TTC549 (cell line): ENCODE measurements around the gene TNIK.
"Not testable (repeated sequence)": the region's sequence is repeated elsewhere in the genome, so short reads cannot be mapped to it uniquely, and the experiment has no call there.

Source experiments
- FAIRE-seq: peaks from 2 replicates; lab custom pipeline; 2012; peaks lifted over from hg19 to GRCh38; lab: Jason Lieb, UNC

TNIK gene

DNA sequence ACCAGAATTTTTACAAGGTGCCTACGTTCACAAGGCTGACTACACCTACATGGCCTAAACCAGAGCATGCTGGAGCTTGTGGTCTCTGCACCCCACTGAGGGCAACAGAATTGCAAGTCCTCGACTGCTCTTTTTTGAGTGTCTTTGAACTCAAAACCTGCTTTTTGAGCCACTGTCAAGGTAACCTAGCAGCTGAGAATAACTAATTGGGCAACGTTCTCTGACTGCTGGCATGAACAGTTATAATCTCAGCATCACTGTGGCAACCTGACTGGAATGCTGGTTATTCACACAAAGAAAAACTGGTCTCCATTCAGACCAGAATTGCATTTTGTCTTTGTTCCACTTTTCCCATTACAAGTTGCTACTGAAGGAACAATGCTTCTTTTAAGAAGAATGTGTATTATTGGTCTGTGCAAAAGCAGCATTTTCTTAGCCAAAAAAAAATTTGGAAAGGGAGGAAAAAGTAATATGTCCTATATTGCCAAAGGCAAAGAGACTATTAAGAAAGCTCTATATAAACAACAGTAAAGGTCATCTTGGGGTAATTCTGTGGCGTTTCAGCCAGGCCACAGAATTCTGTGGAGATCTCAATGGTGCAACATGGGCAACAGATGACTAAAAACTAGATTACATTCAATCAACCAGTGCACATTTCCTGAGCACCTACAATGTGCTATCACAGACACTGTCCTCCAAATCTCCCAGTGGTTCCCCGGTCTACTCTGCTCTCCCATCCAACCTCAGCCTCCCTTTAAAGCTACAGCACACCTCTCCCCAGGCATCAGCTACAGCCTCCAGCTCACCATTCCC, 76.8 kb downstream of the TNIK start:
- no peak for FAIRE-seq

DNA sequence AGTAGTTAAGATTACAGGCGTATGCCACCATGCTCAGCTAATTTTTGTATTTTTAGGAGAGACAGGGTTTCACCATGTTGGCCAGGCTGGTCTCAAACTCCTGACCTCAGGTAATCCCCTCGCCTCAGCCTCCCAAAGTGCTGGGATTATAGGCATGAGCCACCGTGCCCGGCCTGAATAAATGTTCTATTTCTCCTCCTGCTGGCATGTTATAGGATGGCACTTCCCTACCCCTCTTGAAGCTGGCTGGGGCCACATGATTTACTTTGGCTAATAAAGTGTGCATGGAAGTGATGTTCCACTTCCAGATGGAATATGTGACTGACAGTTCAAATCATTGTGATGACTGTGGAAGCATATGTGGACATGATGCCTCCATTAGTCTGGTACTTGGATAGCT, 77.9 kb downstream of the TNIK start:
- FAIRE-seq = not testable (repeated sequence)

DNA sequence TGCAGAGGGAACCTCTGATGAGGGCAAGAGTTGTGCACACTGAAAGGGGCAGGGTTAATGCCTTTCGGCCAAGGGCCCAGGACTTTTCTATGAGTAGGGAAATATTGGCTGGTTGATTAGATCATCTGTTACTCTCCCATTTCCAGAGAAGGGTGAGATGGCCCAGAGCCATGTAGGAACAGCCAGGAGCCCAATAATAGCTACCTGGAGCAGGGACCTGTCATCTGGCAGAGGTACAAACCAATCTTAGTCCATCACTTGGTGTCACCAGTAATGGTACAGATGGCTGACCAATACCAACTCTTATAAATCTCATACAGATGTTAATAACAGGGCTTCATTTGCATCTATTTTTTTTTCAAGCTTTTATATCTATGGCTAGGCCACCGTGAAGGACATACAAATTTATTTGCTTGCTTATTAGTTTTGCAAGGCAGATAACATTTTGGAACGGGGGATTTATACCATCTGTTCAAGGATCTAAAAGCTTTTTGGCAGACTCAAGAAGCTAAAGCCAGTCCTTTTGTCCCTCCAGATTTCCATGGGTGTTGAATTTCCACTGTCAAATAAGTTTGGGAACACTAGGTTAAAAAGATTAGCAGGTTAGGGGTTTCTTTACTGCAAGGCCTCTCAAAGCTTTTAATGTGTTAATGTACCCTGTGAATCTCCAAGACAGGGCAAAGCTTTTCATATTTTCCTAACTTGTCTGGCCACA, 79.3 kb downstream of the TNIK start:
- no peak for FAIRE-seq

DNA sequence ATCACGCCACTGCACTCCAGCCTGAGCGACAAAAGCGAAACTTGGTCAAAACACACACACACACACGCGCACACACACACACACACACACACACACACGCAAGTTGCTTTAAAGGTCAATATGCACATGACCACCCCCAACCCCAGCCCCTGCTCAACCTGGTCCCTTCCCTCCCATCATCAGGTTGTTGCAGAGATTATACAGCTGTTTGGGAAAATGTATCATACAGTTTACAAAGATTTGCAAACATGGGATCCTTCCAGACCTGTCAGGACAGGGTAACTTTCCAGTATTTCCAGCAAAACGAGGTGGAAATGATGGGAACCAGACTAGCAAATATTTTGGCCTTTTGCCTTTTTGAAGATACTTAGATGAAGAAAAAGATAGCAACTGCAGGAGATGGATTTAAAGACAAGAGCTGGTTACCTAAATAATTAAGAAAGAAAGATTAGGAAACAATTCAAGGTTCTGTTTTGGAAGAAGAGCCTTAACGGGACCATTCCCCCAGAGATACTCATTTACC, 80.2 kb downstream of the TNIK start:
- FAIRE-seq = no peak

DNA sequence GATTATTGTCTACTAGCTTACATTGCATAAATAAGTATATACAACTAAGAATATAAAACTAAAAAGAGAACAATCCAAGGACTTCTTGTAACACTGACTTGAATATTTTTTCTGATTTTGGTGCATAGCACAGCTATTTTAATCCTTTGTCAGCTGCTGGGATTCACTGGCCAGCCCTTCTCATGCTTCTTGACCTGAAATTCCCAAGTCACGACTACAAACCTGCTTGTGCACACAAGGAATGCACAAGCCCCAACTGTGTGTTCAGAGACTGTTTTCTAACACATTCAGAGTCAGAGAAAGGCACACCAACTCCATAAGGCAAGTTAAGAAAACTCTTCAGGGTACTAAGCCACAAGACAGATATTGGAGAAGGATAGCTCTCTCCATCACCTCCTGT, 80.9 kb downstream of the TNIK start:
- FAIRE-seq = no peak

DNA sequence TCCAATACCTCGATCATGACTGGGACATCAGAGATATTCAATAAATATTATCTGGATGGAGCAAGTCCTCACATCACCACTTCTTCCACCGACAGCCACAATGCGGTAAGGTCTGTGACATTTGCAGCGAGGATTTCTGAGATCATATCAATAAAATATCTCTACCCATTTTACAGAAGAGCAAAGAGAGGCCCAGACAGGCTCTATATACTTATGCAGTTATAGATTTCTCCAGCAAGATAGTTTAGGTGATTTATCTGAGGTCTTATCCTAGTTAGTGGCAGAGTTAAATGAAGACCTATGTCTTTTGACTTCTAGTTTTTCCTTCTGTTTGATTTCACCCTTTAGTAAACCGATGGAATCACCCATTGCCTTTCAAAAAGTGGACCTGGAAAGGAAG, 81.6 kb downstream of the TNIK start:
- FAIRE-seq = no peak

DNA sequence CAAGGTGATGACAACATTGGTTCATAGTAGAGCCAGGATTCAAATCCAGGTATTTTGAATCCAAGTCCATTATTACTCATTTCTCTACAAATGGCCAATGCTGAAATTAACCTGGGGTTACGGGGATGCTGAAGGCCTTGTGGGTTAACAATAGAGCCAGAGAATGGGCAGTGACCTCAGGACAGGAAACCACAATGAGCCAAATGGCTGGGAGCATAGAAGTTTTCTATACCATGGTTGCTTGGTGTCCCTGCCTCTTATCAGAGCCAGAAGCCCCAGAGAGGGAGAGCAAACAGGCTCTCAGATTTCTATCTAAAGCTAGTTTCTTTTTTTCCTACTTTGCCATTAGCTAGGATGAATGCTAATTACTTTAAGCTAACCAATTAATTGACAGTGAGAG, 82.3 kb downstream of the TNIK start:
- FAIRE-seq = no peak

DNA sequence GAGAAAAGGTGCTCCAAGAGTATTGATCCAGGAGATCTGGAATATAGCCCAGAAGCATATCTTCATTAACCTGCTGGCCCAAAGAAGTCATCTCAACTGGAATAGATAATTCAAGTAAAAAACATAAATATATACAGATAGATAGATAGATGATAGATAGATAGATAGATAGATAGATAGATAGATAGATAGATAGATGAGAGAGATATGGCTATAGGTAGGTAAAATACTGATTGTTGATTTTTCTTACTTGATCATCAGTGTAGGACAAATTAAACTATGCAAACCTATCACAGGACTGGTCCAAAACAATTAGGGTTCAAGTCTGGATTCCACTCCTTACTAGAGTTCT, 83.6 kb downstream of the TNIK start:
- FAIRE-seq = no peak

DNA sequence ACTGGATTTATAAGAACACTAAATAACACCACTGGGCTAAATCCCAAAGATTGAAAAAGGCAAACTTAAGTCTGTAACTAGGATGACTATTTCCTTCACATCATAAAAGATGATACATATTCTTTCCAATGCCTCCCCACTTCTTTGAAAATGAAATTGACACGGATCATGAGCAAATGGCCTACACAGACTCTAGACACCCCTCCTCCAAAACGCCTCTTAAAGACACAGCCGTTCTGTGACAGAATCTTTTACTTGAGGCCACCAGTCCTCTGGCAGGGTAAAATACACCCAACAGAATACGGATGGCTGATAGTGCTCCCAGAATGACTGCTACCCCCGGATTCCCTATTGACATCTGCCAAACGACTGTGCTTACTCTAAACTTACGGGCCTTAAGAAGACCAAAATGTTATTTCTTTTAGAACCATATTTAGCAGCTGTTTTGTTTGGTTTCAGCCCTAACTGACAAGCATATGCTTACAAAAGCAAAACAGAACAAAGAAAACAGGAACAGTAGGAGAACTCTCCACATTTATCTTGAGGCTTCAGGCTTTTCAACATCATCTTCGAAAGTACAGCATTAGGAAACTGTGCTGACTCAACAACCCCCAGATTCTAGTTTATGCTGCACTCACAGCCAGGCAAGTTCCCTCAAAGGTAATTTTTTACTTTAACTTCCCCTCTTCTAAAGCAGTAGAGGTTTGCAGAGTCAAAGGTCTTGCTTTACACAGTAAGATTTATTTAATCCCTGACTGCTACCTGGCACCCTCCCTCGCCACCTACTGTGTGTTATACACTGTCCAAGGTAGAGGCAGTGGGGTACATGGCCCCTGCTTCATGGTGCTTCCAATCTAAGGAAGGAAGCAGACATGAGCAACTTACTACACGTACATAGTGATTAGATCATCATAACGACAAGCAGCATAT, 84.3 kb downstream of the TNIK start:
- no peak for FAIRE-seq

DNA sequence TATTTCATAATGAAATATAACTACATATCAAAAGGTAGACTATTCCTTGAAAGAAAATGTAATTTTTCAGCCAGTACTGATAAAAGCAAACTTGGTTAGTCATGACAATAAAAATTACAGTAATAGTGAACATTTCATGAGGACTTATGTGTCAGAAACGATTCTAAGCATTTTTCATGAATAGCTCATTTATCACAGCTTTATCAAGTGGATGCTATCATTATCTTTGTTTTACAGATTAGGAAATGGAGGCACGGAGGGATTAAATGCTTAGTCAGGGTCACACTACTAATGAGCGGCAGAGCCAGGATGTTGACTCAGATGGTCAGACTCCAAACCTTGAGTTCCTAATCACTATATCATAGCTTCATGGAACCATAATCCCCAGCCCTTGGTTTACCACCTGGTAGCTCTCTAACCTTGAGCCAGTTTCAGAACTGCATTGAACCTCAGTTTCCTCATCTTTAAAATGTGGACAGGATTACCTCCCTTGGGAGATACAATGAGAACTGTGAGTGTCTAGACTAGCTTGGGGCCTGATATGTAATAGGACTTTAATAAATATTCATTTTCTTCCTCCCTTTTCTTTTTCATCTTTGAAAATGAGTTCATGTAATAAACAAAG, 85.4 kb downstream of the TNIK start:
- FAIRE-seq = no peak

DNA sequence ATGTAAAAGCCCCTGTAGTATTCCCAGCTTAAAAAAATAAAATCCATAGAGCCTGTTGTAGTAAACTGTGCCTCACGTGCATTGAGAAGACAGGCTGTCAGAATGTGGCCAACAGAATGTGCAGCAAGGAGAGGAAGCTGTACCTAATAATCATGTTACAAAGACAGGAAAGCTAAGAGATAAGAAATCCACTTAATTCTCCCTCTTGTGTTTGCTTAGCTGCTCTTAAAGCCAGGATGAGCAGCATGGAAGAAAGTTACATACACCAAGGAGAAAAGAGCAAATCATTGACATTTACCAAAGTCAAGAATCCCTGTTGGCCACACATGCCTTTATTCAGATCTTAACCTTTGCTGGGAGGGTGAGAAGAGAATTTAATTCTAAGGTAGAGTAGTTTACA, 85.9 kb downstream of the TNIK start:
- no peak for FAIRE-seq

DNA sequence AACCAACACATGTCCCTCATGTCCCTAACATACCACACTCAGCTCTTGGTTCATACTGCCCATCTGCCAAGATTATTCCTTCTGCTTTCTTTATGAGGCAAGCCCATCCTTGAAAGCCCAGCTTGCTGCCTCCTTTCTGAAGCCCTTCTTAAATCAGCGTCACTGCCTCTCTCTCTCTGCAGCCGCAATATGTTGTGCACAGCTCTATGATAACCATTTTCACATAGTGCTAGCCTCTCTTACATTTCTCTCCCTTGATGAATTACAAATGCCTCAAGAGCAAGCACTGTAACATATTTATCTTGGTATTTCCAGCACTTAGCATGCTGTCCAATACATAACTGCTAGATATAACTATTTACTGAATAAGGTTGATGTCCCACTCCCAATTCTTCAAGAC, 86.5 kb downstream of the TNIK start:
- FAIRE-seq = no peak

DNA sequence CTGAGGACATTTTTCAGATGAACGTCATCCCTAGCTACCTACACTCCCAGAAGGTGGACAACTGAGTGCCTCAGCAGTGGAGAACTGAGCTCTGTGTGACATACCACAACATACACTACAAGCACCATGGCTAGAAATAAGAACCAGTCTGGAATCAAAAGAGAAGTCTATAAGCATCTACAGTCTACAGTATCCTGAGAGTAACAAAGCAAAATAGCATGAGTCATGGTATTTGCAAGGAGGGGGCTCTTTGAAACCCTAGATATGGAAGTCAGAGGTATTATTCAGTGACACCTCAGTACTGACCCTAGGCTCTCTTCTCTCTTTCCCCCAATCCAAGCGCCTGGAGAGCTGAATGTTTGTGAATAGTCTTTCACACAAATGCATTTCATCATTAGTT, 87.5 kb downstream of the TNIK start:
- no peak for FAIRE-seq

DNA sequence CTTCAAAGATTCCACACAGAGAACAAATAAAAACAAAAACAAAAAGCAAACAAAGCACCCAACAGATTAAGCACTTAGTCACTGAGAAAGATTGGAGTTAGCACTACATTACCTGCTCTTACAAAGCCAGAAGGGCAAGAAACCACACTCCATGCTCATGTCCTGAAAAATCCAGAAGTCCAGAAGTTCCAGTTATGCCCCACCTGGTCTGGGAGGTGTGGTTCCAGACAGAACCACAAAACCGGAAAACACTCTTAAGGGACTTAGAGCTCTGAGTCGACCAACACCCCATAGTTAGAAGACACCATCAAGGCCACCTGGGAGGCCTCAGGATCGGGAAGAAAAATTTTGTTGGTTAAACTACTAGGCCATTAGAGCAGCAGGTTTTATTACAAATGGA, 88.9 kb downstream of the TNIK start:
- FAIRE-seq = no peak

DNA sequence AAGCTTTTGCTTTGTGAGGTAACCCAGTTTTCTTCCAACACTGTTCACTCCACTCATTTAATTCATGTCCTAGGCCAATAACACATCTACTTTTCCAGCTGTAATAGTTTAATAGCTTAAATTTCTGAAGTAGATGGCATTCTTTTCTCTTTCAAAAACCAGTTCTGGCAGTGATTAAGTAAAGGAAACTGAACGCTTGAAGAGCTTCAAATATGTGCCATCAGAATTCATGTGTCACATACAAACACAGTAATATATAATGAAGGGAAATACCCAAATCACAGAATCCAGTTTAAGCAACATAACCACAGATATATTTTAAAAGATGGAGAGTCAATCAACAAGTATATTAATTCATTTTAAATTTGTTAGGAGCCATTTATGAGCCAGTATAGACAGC, 91.0 kb downstream of the TNIK start:
- FAIRE-seq = no peak

DNA sequence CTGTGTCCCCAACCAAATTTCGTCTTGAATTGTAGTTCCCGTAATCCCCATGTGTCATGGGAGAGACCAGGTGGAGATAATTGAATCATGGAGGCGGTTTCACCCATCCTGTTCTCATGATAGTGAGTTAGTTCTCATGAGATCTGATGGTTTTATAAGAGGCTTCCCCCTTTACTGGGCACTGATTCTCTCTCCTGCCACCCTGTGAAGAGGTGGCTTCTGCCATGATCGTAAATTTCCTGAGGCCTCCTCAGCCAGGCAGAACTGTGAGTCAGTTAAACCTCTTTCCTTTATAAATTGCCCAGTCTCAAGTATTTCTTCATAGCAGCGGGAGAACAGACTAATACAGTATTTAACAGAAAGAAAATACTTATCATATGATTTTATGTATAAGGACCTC, 93.5 kb downstream of the TNIK start:
- not testable (repeated sequence) for FAIRE-seq

DNA sequence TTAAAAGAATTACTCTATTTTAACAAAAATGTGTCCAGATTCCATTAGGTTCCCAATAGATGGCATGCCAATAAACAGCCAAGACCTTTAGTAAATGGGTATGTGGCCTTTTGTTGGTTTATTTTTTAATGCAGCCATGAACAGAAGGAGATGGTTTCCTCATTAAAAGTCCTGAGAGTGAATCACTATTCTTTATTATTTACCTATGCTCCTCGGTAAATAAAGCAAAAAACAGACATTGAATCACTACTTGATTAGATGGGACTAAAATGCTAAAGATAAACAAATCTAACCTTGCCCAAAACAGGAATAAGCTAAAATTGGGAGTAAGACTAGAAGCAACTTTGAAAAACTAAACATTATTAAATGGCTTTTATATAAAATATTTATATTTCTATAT, 94.2 kb downstream of the TNIK start:
- no peak for FAIRE-seq

DNA sequence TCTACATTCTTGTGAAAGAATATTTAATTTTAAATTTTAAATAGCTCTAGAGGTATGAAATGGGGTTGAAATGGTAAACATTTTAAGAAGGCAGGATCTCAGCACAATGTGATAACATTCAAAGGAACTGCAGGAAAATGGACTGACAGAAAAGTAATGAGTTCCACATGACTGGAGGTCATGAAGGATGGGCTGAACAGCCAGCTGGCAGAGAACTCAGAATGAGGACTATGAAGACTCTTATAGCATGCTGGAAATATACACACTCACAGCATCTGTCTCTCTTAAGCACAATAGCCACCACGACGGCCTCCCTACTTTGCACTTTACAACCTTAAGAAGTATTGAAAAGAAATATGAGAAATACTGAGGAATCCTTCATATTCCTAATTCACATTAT, 94.7 kb downstream of the TNIK start:
- no peak for FAIRE-seq

DNA sequence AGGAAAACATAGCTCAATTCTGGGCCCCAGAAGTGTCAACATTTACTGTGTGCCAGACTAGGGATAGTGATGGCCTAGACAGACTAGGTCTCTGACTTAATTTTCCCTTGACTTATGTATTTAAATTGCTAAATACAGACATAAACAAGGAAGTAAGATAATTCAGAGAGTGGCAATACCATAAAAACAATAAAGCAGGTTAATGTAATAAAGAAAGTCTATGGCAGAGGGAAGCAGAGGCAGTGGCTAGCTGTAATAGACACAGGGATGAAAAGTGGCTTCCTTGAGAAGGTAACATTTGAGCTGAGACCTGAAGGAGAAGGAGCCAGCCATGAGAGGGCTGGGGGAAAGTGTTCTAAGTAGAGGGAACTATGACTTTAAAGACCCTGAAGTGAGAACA, 95.7 kb downstream of the TNIK start:
- no peak for FAIRE-seq

DNA sequence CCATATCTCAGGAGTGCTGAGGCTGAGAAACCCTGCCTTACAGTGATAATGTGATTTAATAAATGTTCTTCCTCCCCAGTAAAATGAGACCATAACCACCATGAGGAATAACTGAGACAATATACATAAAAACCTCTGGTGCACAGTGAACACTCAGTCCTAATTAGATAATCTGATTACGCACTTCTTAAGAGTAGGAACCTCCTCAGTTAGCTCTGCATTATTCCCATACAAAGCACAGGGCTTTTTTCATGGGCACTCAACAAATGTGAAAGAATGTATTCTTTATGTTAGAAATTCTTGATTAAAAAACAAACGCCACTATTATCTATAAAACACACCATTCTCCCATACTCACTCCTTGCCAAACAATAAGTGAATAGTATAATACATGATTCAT, 97.0 kb downstream of the TNIK start:
- FAIRE-seq = no peak

DNA sequence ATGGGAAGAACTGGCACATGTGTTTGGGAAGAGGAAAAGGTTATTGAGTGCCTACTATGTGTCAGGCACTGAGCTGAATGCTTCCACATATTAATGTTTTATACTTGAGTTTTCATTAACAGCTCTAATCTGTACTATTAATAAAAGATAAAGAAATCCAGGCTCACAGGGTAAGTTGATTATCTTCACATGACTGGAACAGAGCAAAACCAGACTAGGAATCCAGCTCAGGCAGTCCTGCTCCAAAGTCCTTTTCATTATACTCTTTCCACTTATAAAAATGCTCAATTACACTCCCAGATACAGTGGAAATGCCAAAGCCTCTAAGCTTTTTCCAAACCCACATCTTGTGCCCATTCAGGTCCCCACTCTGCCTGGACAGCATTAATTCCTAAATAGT, 97.6 kb downstream of the TNIK start:
- no peak for FAIRE-seq

DNA sequence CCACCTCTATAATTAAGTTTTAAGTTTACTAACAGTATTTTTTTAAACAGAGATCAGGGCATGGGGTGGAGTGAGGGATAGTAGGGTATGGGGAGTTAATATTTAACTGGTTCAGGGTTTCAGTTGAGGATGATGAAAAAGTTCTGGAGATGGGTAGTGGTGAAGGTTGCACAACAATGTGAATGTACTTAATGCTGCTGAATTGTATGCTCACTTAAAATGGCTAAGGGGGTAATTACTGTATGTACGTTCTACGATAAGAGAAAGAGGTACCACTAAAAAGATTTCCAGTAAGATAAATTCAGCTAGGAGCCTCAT, 101.4 kb downstream of the TNIK start:
- FAIRE-seq = no peak
